HG02840 (cell line): Measurements from ENCODE around the gene GATAD1.
"Not testable (repeated sequence)": the region's sequence is repeated elsewhere in the genome, so short reads cannot be mapped to it uniquely, and the experiment has no call there.

ENCODE experiments used
- ATAC-seq: cut with Tn5 transposase; IDR thresholded peaks from one replicate; pipeline ENCODE4 v1.9.1; 2021; ENCODE audit warnings: mild to moderate bottlenecking, moderate library complexity, moderate number of reproducible peaks; ENCODE audit not compliant: unreplicated experiment, low FRiP score

Gene GATAD1

GRCh38 chr7:92435542-92435941 is 11.7 kb upstream of the GATAD1 start:
- no peak for ATAC-seq

GRCh38 chr7:92436612-92437445 is 10.5 kb upstream of the GATAD1 start:
- ATAC-seq = no peak

GRCh38 chr7:92437956-92438491 is 9.3 kb upstream of the GATAD1 start:
- ATAC-seq = no peak

- not testable (repeated sequence) for ATAC-seq
Measured at GRCh38 chr7:92442720-92443119, 4.6 kb upstream of the GATAD1 start.

GRCh38 chr7:92446869-92447344 is 375 bp upstream of the GATAD1 start:
- ATAC-seq = no peak

- ATAC-seq = peak; percentile 28
Measured at GRCh38 chr7:92448205-92448747, 994 bp downstream of the GATAD1 start.

GRCh38 chr7:92451645-92452044 is 4.4 kb downstream of the GATAD1 start:
- no peak for ATAC-seq

- ATAC-seq = no peak
Measured at GRCh38 chr7:92456236-92456635, 9.0 kb downstream of the GATAD1 start.

GRCh38 chr7:92460109-92460508 is 12.8 kb downstream of the GATAD1 start:
- no peak for ATAC-seq

GRCh38 chr7:92460510-92460909 is 13.2 kb downstream of the GATAD1 start:
- ATAC-seq = no peak

GRCh38 chr7:92461027-92462003 is 14.0 kb downstream of the GATAD1 start:
- no peak for ATAC-seq

- ATAC-seq = no peak
Measured at GRCh38 chr7:92462560-92462959, 15.3 kb downstream of the GATAD1 start.

GRCh38 chr7:92464515-92464914 is 17.2 kb downstream of the GATAD1 start:
- ATAC-seq = no peak

- ATAC-seq = no peak
Measured at GRCh38 chr7:92466682-92467081, 19.4 kb downstream of the GATAD1 start.

GRCh38 chr7:92468589-92468988 is 21.3 kb downstream of the GATAD1 start:
- ATAC-seq = not testable (repeated sequence)

- ATAC-seq = not testable (repeated sequence)
Measured at GRCh38 chr7:92473989-92474388, 26.7 kb downstream of the GATAD1 start.

- ATAC-seq = not testable (repeated sequence)
Measured at GRCh38 chr7:92475261-92475770, 28.0 kb downstream of the GATAD1 start.

- ATAC-seq = not testable (repeated sequence)
Measured at GRCh38 chr7:92475851-92476590, 28.7 kb downstream of the GATAD1 start.

GRCh38 chr7:92477681-92478080 is 30.4 kb downstream of the GATAD1 start, which contains the start of gene ERVW-1:
Gene ERVW-1 (minus strand): TSS chr7:92477946. CDS start chr7:92470381, 7,565 bp downstream.
- ATAC-seq = not testable (repeated sequence)
